GM21423 (cell line): ENCODE results near the gene GALK2.
"Not testable (repeated sequence)": the region's sequence is repeated elsewhere in the genome, so short reads cannot be mapped to it uniquely, and the experiment has no call there.

Source experiments
- ATAC-seq: cut with Tn5 transposase; IDR thresholded peaks from one replicate; pipeline ENCODE4 v1.9.1; 2021; ENCODE audit warnings: mild to moderate bottlenecking, moderate library complexity; ENCODE audit not compliant: unreplicated experiment

The GALK2 gene

GRCh38 chr15:49328941-49329340, 158.9 kb downstream of the GALK2 start:
- ATAC-seq, result no peak

- no peak for ATAC-seq
These were observed 160.1 kb downstream of the GALK2 start for GRCh38 chr15:49330166-49330565.

- ATAC-seq, result no peak
These were observed 161.4 kb downstream of the GALK2 start for GRCh38 chr15:49331442-49331841.

GRCh38 chr15:49331951-49332350, 161.9 kb downstream of the GALK2 start:
- no peak for ATAC-seq

- no peak for ATAC-seq
These were observed 169.6 kb downstream of the GALK2 start for GRCh38 chr15:49339656-49340055.

- no peak for ATAC-seq
These were observed 173.5 kb downstream of the GALK2 start for GRCh38 chr15:49343546-49343945.

- ATAC-seq, result not testable (repeated sequence)
These were observed 184.4 kb downstream of the GALK2 start for GRCh38 chr15:49354439-49354838.

GRCh38 chr15:49361370-49361769, 191.3 kb downstream of the GALK2 start:
- ATAC-seq, result no peak

- ATAC-seq, result no peak
These were observed 196.4 kb downstream of the GALK2 start for GRCh38 chr15:49366496-49366895.

- ATAC-seq, result no peak
These were observed 200.7 kb downstream of the GALK2 start for GRCh38 chr15:49370782-49371181.

GRCh38 chr15:49372366-49372765, 202.3 kb downstream of the GALK2 start:
- no peak for ATAC-seq

- ATAC-seq, result no peak
These were observed 209.9 kb downstream of the GALK2 start for GRCh38 chr15:49379996-49380395.

- ATAC-seq, result no peak
These were observed 210.9 kb downstream of the GALK2 start for GRCh38 chr15:49380912-49381311.
